ENCODE data around the gene UBE2C. TPM values are rescaled to one million over a fixed set of nuclear protein-coding genes. Genes with fewer than 3 reads are reported as not detected.
A peak's percentile ranks its signal among the peaks of the same experiment; 100 is the strongest.

UBE2C gene
- total and polyA plus RNA-seq, 2 of the 8 experiments (the other 6 are each of a cell fraction or from before 2014, with no cell fraction given), result 243 to 326 TPM

- TF ChIP-seq TBP (IDR thresholded peaks at IDR 0.05; ENCODE audit: low read depth, low read length) (peak; percentile 42), CEBPB (IDR thresholded peaks at IDR 0.05; ENCODE audit: low read depth, low read length) (no peak), CHD7 (IDR thresholded peaks at IDR 0.05; ENCODE audit: insufficient replicate concordance, low read length) (no peak), JUND (IDR thresholded peaks at IDR 0.05; ENCODE audit: low read length) (no peak), YY1 (IDR thresholded peaks at IDR 0.05; ENCODE audit: low read depth, low read length) (0 out of 2 replicates have a peak, but pooled peaks have one; percentile 3), NANOG (IDR thresholded peaks at IDR 0.05; ENCODE audit: insufficient read depth, low read depth, low read length, poor library complexity, severe bottlenecking) (no peak), ZNF274 (IDR thresholded peaks at IDR 0.05; ENCODE audit: borderline replicate concordance, extremely low read depth, low read length) (no peak), CTBP2 (IDR thresholded peaks at IDR 0.05; ENCODE audit: borderline replicate concordance, insufficient read depth, insufficient read length, low read length) (no peak), KDM1A (IDR thresholded peaks at IDR 0.05; ENCODE audit: borderline replicate concordance, low read length) (no peak)
Observed at GRCh38 chr20:45833883-45834796, 21.7 kb downstream of the UBE2C start (continued).

Measured in H1 (cell line).